NCI-H748 treated with DMSO at 0.1 percent for 48 hours (cell line): ENCODE results near the gene KCTD3.

Experiments
- DNase-seq: peaks from one replicate; lab custom pipeline; 2025; lab: John Stamatoyannopoulos, UW

KCTD3 gene

DNA sequence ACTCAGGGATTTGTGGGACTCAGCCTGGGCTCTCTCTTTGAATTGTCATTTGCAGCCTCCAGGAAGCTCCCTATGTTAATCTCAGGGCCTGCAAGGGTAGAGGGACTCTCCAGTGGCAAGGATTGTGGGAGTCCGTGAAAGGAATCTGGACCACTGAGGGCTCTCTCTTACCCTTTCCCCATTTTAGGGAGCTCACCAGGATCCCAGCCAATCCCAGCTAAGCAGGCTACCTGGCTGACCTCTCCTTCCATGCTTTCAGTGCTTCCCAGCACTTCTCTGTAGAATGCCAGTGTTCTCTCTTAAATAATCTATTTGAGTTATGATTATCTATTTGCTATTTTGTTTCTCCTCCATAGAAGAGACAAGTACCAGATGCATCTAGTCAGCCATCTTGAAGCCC is 9.6 kb upstream of the KCTD3 start:
- DNase-seq, result no peak

DNA sequence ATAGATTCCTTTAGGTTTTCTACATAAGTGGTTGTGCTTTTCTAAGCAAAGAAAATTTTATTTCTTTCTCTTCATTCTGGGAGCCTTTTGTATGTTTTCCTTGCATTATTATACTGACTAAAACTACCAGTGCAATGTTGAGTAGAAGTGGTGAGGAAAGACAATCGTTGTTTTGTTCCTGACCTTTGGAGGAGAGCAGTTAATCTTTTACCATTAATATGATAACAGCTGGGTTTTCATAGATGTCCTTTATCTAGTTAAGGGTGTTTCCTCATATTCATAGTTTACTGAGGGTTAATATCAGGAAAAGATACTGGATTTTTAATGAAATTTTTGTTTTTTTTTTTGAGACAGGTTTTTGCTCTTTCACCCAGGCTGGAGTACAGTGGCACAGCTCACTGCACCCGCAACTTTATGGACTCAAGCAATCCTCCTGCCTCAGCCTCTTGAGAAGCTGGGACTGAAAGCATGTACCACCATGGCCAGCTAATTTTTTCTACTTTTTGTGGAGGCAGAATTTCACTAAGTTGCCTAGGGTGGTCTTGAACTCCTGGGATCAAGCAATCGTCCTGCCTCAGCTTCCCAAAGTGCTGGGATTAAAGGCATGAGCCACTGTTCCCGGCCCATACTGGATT is 9.0 kb upstream of the KCTD3 start:
- DNase-seq, result no peak

- DNase-seq, result peak; percentile 16
These were observed 591 bp downstream of the KCTD3 start for GRCh38 chr1:215567491-215568298.

DNA sequence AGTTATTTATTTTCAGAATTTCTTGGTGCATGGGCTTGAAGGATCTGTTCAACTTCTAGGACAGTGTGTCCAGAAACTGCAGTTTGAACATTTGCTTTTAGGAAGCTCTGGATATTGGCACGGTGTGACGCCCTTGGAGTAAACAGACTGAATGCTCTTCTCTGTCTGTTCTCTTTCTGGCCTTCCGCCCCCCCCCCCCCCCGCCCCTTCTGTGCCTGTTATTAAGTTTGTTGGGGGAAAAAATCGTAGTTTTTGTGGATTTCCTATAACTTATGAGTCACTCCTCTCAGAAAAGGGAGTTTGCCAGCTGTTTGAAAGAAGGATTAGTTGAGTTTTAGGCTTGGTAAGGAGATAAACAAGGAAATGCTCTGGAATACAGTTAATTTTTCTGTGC is 1.2 kb downstream of the KCTD3 start:
- DNase-seq, result no peak

- peak; percentile 0 for DNase-seq
These were observed 3.1 kb downstream of the KCTD3 start for GRCh38 chr1:215569986-215570824.

GRCh38 chr1:215581896-215582295 is 14.8 kb downstream of the KCTD3 start:
- no peak for DNase-seq

GRCh38 chr1:215583185-215583749 is 16.2 kb downstream of the KCTD3 start:
- no peak for DNase-seq

GRCh38 chr1:215584389-215584788 is 17.3 kb downstream of the KCTD3 start:
- DNase-seq, result no peak

GRCh38 chr1:215589650-215590435 is 22.7 kb downstream of the KCTD3 start:
- no peak for DNase-seq

DNA sequence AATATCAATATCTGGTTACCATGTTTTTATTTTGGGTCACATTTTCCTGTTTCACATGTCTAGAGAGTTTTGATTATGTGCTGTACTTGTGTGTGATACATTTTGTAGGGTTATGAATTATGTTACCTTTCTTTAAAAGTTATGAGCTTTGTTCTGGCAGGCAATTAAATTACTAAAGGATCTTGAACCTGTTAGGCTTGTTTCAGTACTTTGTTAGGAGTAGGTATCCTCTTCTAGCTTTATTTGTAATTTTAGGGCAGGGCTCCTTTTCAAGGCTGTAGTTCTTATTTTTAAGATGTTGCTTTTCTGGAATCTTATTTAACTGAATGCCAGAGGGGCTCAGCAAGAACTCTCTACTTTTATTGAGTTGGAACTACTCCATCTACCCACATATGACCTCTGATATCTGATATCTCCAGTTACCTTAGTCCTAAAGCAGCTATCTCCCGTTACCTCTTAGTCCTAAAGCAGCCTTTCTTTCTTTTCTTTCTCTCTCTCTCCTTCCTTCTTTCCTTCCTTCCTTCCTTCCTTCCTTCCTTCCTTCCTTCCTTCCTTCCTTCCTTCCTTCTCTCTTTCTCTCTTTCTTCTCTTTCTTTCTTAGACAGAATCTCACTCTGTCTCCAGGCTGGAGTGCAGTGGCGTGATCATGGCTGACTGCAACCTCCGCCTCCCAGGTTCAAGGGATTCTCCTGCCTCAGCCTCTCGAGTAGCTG is 23.8 kb downstream of the KCTD3 start:
- no peak for DNase-seq

DNA sequence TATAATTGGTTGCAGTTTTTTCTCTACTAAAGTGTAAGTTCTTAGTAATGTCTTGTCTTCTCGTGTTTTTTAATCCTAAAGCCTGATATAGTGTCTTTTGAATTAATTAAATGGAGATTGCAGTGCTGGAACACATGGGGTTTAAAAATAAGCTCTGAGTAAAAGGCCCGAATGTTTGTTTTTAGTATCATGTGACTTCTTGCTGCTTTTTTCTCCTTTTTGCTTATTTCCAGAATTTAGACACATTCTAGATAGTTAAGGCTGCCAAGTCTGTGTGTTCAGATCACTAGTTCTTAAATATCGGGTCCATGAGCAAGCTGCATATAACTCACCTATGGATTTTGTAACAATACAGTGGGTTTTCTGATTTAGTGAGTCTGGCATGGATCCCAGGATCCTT is 27.5 kb downstream of the KCTD3 start:
- DNase-seq, result no peak

DNA sequence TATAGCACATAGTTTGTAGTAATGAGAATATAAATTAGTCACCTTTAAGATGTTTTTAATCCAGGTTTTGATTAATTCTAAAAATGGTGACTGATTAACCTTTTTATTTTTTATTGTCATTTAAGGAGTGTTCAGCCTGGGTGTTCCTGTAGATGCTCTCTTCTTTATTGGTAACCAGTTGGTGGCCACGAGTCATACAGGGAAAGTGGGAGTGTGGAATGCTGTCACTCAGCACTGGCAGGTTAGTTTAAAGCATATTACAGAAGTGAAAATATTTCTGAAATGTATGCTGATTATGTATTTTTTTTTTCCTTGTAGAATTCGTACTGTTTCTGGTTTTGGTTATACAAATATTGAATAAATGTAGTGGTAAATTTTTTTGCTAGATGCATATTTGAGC is 28.1 kb downstream of the KCTD3 start:
- DNase-seq, result no peak

DNA sequence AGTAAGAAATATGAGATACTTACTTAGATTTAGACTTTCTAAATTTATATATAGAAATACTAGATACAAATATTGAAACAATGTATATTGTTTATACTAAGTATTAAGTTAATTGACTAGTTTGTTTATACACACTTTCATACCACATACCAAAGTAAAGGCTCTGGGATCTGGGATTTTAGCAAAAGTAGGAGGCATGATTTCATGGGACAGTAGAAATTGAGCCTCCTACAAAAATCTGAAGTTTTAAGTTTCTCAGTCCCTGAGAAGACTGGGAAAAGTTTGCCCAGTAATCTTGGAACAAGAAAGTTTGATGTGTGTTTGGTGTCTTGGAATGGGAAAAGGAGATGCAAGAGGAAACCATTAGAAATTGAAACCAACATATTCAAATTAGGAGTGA is 30.9 kb downstream of the KCTD3 start:
- no peak for DNase-seq

- DNase-seq, result no peak
These were observed 32.4 kb downstream of the KCTD3 start for GRCh38 chr1:215599418-215600074.

DNA sequence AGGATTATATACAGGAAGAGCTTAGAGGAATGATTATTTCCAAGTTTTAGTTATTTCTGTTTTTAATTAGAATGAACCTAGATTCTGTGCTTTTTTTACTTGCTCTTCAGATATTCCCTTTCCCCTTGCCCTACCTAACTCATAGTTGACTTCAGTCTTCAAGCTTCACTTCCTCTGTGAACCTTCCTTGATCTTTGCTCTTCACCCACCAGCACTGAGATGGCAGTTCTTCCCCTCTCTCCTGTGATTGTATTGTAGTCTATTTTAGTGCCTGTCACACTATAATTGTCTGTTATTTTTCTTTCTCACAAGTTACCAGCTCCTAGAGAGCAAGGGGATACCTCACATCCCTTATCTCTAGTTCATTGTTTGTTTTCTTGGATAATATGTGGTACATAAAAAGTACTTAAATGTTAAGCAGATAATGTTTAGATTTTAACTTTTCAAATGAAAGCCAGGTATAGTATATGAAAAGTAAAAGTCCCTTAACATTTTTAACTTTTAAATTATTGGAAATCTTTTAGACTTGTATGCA is 33.2 kb downstream of the KCTD3 start:
- DNase-seq, result no peak

DNA sequence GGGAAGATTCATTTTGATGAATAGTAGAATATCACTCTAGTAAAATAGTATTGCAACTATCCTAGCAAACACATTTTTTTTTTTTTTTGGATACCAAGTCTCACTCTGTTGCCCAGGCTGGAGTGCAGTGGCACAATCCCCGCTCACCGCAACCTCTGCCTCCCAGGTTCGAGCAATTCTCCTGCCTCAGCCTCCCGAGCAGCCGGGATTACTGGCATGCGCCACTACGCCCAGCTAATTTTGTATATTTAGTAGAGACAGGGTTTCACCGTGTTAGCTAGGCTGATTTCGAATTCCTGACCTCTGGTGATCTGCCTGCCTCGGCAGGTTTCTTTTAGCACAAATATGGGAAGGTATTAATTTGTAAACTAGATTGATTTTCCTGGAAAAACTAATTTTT is 33.8 kb downstream of the KCTD3 start:
- no peak for DNase-seq

DNA sequence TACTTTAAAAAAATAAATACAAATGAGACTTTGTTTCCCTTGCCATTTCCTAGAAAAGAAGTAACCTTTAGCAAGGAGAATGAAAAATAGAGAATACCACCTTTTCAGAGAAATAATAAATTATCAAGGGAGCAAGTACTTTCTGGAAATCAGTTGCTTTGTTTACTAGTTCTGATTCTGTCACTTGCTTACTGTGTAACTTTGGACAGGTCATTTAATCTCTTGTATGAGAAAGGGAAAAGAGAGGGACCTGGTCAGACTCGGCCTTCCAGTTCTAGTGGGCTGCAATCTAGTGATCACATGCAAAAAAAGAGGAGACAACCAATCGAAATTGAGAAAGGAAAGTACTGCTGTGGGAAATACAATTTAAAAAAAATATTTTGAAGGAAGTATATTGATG is 34.2 kb downstream of the KCTD3 start:
- no peak for DNase-seq

- DNase-seq, result no peak
These were observed 36.2 kb downstream of the KCTD3 start for GRCh38 chr1:215603319-215603718.

DNA sequence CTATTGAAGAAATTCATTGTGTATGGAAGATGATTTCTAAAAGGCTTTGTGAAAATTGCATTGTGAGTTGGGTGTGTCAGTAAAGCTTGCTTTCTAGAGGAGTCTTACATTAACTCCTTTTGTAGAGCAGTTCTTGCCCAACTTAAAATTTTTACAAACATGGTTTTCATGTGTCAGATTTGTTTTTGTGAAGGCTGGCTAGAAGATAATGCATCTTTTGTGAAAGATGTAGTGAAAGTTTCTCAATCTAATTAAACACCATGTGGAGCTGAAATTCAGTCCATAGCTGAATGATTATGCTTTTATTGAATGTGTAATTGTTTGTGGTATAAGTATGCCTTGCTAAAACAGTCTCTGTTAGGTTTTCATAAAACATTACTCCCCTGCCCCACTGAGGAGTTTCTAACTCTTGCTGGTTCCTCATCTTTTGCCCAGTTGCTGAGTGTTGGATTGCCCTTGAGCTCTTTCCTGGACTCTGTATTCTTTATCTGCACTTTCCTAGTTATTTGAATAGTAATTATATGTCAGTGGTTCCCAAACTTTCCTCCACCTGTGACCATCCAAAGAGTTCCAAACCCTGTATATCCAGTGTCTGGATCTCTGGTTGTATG is 38.0 kb downstream of the KCTD3 start:
- no peak for DNase-seq

DNA sequence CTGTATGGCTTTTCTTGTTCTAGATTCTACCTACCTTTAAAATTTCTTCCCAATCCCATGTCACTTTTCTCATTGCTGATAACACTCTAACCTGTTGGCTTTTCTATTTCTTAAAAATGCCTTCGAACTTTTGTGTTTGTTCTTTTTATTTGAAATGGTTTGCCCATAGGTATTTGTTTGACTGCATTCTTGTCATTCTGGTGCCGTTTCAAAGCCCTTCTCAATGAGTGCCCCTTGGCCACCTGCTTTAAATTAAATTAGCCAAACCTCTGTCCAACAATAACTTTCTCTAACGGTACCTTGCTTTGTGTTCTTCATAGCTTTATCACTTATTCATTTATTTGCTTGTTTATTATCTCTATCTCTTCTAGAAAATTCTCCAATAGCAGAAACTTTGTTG is 38.9 kb downstream of the KCTD3 start:
- no peak for DNase-seq
